ENCODE measurements around the gene GRHPR.
"Not testable (repeated sequence)": the region's sequence is repeated elsewhere in the genome, so short reads cannot be mapped to it uniquely, and the experiment has no call there.

Gene GRHPR

GRCh38 chr9:37421914-37422288, 595 bp upstream of the GRHPR start:
- DNase-seq (ENCODE audit: low read depth), result no peak

- DNase-seq (ENCODE audit: low read depth), result no peak
These were observed 1.0 kb downstream of the GRHPR start for GRCh38 chr9:37423508-37423907.

GRCh38 chr9:37424204-37424685, 1.7 kb downstream of the GRHPR start:
- DNase-seq (ENCODE audit: low read depth), result no peak

- no peak for DNase-seq (ENCODE audit: low read depth)
These were observed 2.3 kb downstream of the GRHPR start for GRCh38 chr9:37424686-37425297.

DNA sequence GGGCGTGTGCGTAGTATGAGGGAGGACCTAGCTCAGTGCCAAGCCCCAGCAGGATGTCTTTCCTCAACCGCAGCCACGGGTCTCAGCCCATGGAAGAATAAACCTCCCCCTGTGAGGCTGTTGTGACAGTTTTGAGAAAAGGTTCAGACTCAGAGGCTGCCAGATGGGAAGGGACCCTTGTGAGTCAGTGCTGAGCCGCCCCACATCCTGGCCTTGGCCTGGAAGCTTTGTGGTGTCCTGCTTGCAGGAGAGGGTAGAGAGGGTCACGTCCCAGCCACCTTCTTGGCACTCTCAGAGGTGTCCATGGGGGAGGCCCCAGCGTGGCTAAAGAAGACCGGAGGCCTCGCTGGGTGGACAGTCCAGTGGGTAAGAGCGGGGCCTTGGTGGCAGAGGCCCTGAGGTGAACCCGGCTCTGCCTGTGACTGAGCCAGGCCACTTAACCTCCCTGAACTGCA, 2.8 kb downstream of the GRHPR start:
- no peak for DNase-seq (ENCODE audit: low read depth)

DNA sequence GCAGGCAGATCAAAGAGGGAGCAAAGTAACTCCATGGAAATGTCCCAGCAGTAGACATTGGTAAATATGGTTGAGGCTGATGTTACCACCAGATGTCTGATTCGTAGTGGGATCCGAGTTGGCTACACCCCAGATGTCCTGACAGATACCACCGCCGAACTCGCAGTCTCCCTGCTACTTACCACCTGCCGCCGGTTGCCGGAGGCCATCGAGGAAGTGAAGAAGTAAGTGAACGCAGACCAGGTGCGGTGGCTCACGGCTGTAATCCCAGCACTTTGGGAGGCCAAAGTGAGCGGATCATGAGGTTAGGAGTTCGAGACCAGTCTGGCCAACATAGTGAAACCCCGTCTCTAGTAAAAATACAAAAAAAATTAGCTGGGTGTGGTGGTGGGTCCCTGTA, 3.9 kb downstream of the GRHPR start:
- DNase-seq (ENCODE audit: low read depth), result not testable (repeated sequence)

DNA sequence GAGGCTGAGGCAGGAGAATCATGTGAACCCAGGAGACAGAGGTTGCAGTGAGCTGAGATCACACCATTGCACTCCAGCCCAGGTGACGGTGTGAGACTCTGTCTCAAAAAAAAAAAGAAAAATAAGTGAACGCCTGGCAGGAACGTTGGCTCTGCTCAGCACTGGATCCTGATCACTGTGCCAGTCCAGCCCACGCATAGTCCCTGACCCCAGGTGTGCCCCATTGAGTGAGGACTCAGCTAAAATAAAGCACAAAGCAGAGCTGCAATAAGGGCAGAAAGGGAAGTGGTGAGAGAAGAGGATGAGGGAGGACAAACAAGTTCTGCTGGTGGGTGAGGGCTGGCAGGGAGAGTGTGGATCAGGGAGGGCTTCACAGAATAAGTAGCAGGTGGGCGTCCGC, 4.3 kb downstream of the GRHPR start:
- no peak for DNase-seq (ENCODE audit: low read depth)

GRCh38 chr9:37428345-37428744, 5.8 kb downstream of the GRHPR start:
- DNase-seq (ENCODE audit: low read depth), result no peak

DNA sequence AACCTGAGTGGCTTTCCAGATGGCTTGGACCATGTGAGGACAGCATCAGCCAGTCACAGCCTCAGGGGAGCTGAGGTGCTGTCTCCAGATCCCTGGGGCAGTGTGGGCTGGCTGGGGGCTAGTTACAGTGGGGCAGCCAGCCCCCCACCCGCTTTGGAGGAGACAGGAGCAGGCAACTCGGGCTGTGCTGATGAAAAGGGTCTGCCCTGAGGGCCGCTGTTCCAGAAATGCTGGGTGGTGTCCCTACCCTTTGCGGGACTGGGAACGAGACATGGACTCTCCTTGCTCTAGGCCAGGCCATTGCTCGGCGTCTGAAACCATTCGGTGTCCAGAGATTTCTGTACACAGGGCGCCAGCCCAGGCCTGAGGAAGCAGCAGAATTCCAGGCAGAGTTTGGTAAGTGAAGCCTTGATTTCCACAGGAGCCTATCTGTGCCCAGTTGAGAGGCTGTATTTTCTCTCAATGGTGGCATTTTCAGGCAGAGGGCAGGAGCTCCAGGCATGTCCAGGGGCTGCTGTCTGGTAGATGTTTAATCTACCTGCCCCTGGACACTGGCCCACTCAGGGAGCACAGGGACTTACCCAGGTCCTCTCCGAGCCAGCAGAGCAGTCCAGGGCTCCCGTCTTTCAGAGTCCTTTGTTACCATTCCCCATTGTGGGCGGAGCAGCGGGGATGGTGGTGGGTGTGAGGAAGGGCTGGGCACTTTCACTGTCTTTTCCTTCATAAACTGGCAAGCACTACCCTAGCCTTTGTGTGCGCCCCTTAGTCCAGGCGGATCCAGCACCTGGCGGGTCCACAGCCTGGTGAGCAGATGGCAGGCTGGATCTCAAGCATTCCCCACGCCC, 7.2 kb downstream of the GRHPR start:
- no peak for DNase-seq (ENCODE audit: low read depth)

DNA sequence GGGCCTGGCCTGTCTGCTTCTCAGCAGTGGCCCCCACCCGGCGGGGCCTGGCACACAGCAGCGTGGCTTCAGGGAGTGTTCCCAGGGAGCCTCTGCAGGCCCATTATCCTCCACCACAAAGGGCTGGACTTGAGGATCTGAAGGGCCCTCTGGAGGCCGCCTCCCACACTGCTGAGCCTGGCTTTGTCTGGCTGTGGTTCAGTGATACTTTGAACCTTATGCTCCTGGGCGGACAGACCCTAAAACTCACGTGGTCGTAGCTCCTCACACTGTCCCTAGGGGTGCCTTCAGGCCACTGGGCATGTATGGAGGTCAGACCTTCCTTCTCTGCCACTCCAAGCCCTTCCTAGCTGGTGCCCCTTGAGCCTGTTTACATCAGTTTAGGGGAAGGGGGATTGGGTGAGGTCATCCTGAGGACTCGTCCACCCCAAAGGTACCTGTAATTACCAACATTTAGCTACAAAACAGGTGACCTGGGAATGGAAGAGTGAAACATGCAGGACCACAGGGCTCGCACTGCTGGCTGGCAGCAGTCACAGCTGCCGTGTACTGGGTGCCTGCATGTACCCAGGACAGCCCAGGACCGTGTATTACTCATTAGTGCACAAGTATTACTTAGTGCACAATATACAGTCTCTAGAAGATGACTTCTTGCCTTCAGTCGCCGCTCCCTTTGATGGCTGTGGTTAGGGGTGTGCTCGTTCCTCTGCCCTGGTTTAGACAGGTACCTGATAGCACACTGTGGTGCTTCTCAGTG, 8.5 kb downstream of the GRHPR start:
- DNase-seq (ENCODE audit: low read depth), result no peak

DNA sequence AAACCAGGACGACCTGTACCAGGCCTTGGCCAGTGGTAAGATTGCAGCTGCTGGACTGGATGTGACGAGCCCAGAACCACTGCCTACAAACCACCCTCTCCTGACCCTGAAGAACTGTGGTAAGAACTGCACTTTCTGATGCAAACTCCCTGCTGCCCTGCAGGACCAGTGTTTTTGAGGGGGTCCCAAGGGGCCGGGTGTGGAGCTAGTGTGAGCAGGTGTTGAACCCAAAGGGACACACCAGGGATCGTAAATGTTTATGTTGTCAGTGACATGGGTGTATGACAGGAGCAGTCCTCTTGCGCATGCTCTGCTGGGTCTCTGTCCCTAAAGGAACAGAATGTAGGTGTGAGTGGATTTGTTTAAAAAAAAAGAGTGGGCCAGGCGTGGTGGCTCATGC, 9.5 kb downstream of the GRHPR start:
- DNase-seq (ENCODE audit: low read depth), result no peak

DNA sequence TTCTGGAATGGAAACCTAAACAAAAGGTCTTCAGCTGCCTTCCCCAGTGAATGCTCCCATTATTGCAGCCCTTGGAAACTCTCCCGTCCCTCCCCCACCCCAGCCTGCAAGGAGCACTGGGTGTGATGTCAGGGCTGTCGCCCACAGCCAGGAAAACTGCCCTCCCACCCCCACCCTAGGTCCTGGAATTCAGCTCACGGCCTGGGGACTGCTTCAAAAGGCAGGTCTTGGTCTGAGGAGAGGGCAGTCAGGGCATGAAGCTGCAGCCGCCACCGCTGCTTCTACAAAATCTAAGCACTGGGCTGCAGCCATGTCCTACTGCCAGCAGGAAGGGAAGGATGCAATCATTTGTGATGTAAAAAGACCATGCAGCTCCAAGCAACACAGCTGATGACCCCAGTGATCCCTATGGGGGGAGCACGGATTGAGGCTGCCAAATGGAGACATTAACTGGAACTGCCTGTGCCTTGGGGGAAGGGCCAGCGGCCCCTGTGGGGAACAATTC, 11.4 kb downstream of the GRHPR start:
- DNase-seq (ENCODE audit: low read depth), result no peak

DNA sequence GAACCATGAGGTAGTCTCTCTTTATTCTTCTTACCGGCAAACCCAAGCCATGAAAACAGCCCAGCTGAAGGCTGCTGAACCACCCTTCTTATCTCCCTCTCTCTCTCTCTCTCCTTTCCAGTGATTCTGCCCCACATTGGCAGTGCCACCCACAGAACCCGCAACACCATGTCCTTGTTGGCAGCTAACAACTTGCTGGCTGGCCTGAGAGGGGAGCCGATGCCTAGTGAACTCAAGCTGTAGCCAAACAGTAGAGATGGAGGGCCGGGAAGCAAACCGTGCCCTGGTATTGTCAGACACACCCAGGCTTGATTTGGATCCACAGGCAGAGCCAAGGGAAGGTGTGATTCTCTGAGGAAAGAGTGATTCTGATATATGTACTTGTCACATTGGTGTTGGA, 14.0 kb downstream of the GRHPR start:
- DNase-seq (ENCODE audit: low read depth), result no peak

DNA sequence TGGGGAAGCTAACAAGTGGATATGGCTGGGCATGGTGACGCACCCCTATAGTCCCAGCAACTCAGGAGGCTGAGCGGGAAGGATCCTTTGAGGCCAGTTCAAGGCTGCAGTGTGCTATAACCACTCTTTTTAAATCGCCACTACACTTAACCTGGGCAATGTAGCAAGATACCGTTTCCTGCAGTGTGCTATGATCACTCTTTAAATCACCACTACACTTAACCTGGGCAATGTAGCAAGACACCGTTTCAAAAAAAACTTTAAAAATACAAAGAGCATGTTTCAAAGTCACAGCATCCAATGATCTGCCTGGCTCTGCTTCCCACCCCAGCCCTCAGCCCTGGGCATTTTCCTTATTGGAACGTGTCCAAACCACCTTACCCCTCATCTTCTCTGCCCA, 14.5 kb downstream of the GRHPR start:
- DNase-seq (ENCODE audit: low read depth), result no peak

- no peak for DNase-seq (ENCODE audit: low read depth)
These were observed 15.1 kb downstream of the GRHPR start for GRCh38 chr9:37437621-37438020.

DNA sequence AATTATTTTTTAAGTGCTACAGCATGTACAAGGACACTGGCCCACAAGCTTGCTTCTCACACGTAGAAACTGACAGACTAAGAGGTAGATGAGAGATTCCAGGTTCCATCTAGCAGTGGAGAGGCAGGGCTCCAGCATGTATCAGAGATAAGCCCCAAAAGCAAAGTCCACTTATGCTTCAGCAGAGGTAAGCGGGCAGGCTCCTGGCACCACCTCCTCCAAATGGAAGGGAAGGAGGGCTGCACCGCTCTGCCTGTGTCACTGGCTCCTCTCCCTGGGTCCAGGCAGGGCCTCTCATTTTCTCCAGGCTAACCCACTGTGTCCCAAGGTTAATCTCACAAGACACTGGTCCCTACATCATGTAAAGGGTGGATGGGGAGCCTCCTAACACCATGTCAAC, 15.9 kb downstream of the GRHPR start:
- no peak for DNase-seq (ENCODE audit: low read depth)

DNA sequence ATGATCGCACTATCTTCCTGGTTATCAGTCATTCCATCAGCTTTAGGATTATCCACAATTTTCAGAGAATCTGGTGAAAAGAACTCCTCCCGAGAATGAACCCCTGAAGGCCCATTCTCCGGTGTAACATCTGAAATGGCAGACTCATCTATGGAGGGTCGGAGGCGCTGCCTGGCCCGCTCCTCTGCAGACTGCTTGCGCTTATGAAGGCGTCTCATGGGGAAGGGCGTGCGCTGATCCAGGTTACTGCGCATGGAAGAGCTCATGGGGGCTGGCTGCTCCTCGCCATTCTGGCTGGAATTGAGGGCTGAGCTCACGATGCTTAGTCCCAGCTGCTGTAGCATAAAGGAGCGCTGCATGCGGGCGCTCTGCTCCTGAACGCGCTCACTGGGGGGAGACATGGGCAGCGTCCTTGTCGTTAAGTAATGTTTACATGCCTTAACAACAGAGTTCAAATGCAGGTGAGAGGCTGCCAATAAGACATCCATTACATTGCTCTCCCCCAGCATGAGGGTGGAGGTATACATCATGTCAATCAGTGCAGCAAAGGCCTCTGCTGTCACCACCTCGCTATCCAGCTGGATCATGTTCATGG, 19.4 kb downstream of the GRHPR start:
- DNase-seq (ENCODE audit: low read depth), result no peak

DNA sequence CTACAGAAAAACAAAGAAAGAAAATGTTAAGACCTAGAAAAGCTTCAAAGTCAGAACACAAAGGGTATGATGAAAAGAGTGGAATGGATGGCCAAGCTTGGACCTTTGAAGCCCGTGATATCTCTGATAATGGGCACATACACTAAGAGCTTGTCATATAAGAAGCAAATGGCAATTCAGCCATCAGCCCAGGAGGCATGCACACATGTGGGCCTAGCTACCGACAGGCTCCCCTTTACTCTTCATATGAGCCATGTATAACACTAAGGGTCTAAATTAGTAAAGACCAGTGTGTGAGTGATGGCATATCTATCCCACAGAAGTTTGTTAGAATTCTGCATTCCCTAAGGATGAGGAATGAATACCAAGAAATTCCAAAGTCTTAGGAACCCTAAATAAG, 20.1 kb downstream of the GRHPR start:
- no peak for DNase-seq (ENCODE audit: low read depth)

DNA sequence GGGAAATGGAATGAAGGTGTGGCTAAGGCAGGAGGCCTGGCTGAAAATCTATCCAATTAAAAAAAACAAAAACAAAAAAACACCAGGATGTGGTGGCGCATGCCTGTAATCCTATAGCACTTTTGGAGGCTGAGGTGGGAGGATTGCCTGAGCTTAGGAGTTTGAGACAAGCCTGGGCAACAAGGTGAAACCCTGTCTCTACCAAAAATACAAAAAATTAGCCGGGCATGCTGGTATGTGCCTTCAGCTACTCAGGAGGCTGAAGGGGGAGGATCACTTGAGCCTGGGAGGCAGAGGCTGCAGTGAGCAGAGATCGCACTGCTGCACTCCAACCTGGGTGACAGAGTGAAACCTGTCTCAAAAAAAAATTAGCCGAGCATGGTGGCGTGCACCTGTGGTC, 21.1 kb downstream of the GRHPR start:
- DNase-seq (ENCODE audit: low read depth), result no peak

- no peak for DNase-seq (ENCODE audit: low read depth)
These were observed 22.4 kb downstream of the GRHPR start for GRCh38 chr9:37444890-37445289.

DNA sequence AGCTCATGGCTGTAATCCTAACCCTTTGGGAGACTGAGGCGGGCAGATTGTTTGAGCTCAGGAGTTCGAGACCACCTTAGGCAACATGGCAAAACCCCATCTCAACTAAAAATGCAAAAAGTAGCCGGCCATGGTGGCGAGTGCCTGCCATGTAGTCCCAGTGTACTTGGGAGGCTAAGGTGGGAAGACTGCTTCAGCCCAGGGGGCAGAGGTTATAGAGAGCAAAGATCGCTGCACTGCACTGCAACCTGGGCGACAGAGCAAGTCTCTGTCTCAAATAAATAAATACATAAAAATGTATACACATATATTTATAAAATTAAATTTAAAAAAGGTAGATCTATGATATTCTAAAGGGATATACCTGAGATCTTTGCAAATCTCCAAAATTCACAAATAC, 23.3 kb downstream of the GRHPR start:
- DNase-seq (ENCODE audit: low read depth), result no peak

DNA sequence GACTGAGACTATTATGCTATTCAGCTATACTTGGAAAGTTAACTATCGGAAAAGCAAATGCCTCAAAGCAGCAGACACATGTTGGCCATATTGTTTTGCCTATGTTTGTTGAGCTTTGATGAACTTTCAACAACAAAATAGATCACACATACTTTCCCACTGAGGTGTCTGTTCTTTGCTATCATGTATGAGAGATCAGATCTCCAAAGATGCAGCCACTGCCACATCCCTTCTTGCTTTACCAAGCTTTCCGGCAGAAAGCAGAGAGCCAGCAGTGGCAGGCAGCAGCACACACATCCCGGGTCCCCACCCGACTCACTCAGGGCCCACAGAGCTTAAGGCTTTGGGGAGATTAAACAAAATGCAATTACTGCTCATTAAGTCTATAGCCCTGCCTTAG, 23.9 kb downstream of the GRHPR start:
- DNase-seq (ENCODE audit: low read depth), result no peak

Measured in GM04503 (cell line).